H9 (cell line): ENCODE results near the gene ALOX15B. TPM values are rescaled to one million over a fixed set of nuclear protein-coding genes. Genes with fewer than 3 reads are reported as not detected.

Experiments used
- DNase-seq: peaks from one replicate; pipeline ENCODE4 v3.0.0-alpha.2; 2017
- H2AFZ ChIP-seq: one replicate; pipeline ENCODE4 v1.6.1; 2013; ENCODE audit warnings: mild to moderate bottlenecking, low read length, control low read depth, moderate library complexity
- H2AK5ac ChIP-seq: 2 replicates; pipeline ENCODE4 v1.6.1; 2013; ENCODE audit warnings: low read length, control low read depth, mixed read lengths; ENCODE audit not compliant: insufficient read length
- H2BK120ac ChIP-seq: one replicate; pipeline ENCODE4 v1.6.1; 2013; ENCODE audit warnings: low read depth, mild to moderate bottlenecking, low read length, control low read depth, inconsistent platforms; ENCODE audit not compliant: poor library complexity, severe bottlenecking
- H2BK12ac ChIP-seq: 2 replicates; pipeline ENCODE4 v1.6.1; 2013; ENCODE audit warnings: low read length, control low read depth, mixed read lengths, low read depth; ENCODE audit not compliant: insufficient read length
- H2BK15ac ChIP-seq: 2 replicates; pipeline ENCODE4 v1.6.1; 2013; ENCODE audit warnings: low read depth, low read length, control low read depth
- H2BK20ac ChIP-seq: one replicate; pipeline ENCODE4 v1.6.1; 2013; ENCODE audit warnings: low read depth, mild to moderate bottlenecking, low read length, control low read depth, inconsistent platforms; ENCODE audit not compliant: poor library complexity, severe bottlenecking
- H2BK5ac ChIP-seq: 2 replicates; pipeline ENCODE4 v1.6.1; 2013; ENCODE audit warnings: low read length, control low read depth, mixed read lengths; ENCODE audit not compliant: insufficient read length
- H3K14ac ChIP-seq: 2 replicates; pipeline ENCODE4 v1.6.1; 2013; ENCODE audit warnings: low read length, control low read depth; ENCODE audit not compliant: insufficient read depth
- H3K18ac ChIP-seq: 2 replicates; pipeline ENCODE4 v1.6.1; 2013; ENCODE audit warnings: low read depth, mild to moderate bottlenecking, mixed read lengths, low read length, control low read depth; ENCODE audit not compliant: insufficient read length
- H3K23ac ChIP-seq: 2 replicates; pipeline ENCODE4 v1.6.1; 2013; ENCODE audit warnings: low read length, control low read depth, mixed read lengths, low read depth; ENCODE audit not compliant: insufficient read length
- H3K23me2 ChIP-seq: 2 replicates; pipeline ENCODE4 v1.6.1; 2013; ENCODE audit warnings: low read depth, mild to moderate bottlenecking, mixed read lengths, low read length, control low read depth; ENCODE audit not compliant: insufficient read length, poor library complexity, severe bottlenecking
- H3K27ac ChIP-seq: 2 replicates; pipeline ENCODE4 v1.5.1; 2013; ENCODE audit warnings: low read length, control low read depth, mixed read lengths, low read depth; ENCODE audit not compliant: insufficient read length
- H3K27me3 ChIP-seq: 2 replicates; pipeline ENCODE4 v1.6.1; 2013; ENCODE audit warnings: low read length, control low read depth, inconsistent platforms; ENCODE audit not compliant: insufficient read depth
- H3K4ac ChIP-seq: 2 replicates; pipeline ENCODE4 v1.6.1; 2013; ENCODE audit warnings: low read depth, mild to moderate bottlenecking, control low read depth, inconsistent platforms, low read length, moderate library complexity
- H3K4me1 ChIP-seq: 2 replicates; pipeline ENCODE4 v1.6.1; 2013; ENCODE audit warnings: low read length, control low read depth, inconsistent platforms; ENCODE audit not compliant: insufficient read depth
- H3K4me2 ChIP-seq: 2 replicates; pipeline ENCODE4 v1.6.1; 2013; ENCODE audit warnings: low read length, control low read depth, mixed read lengths; ENCODE audit not compliant: insufficient read length, insufficient read depth
- H3K56ac ChIP-seq: 2 replicates; pipeline ENCODE4 v1.6.1; 2013; ENCODE audit warnings: low read depth, mild to moderate bottlenecking, mixed read lengths, low read length, control low read depth; ENCODE audit not compliant: insufficient read length
- H3K79me1 ChIP-seq: 2 replicates; pipeline ENCODE4 v1.6.1; 2013; ENCODE audit warnings: low read depth, mild to moderate bottlenecking, moderate library complexity, low read length, control low read depth, inconsistent platforms; ENCODE audit not compliant: insufficient read depth, poor library complexity, severe bottlenecking
- H3K79me2 ChIP-seq: 2 replicates; pipeline ENCODE4 v1.6.1; 2013; ENCODE audit warnings: low read length, control low read depth, inconsistent platforms; ENCODE audit not compliant: insufficient read depth
- H3K9ac ChIP-seq: 2 replicates; pipeline ENCODE4 v1.6.1; 2013; ENCODE audit warnings: low read length, control low read depth, mixed read lengths; ENCODE audit not compliant: insufficient read length; ENCODE audit errors: extremely low read depth
- H3K9me3 ChIP-seq: one replicate; pipeline ENCODE4 v1.6.1; 2013; ENCODE audit warnings: low read depth, low read length, inconsistent platforms; ENCODE audit not compliant: control insufficient read depth
- H3T11ph ChIP-seq: one replicate; pipeline ENCODE4 v1.6.1; 2013; ENCODE audit warnings: mild to moderate bottlenecking, low read length, control low read depth, inconsistent platforms
- H4K20me1 ChIP-seq: one replicate; pipeline ENCODE4 v1.6.1; 2013; ENCODE audit not compliant: control insufficient read depth, insufficient read length, insufficient read depth
- H4K5ac ChIP-seq: 2 replicates; pipeline ENCODE4 v1.6.1; 2013; ENCODE audit warnings: low read depth, mild to moderate bottlenecking, mixed read lengths, low read length, control low read depth; ENCODE audit not compliant: insufficient read length
- H4K8ac ChIP-seq: replicated peaks from 2 replicates; pipeline ENCODE4 v1.6.1; 2013; ENCODE audit warnings: low read length, control low read depth, mixed read lengths, low read depth; ENCODE audit not compliant: insufficient read length
- H4K91ac ChIP-seq: 2 replicates; pipeline ENCODE4 v1.6.1; 2013; ENCODE audit warnings: low read depth, mild to moderate bottlenecking, moderate library complexity, mixed read lengths, low read length, control low read depth; ENCODE audit not compliant: insufficient read length
- H3K27ac Mint-ChIP-seq, 3 experiments: 2 replicates in 2 of 3; 3 replicates in 1 of 3; pipeline ENCODE4 v1.8.0; 2020 to 2021; ENCODE audit warnings: mixed read lengths in 3 of 3, mild to moderate bottlenecking in 1 of 3, moderate library complexity in 1 of 3
- H3K27me3 Mint-ChIP-seq: 2 replicates; pipeline ENCODE4 v1.8.0; 2021; ENCODE audit warnings: low read depth, mild to moderate bottlenecking, moderate library complexity, mixed read lengths
- H3K36me3 Mint-ChIP-seq, 3 experiments: 2 replicates in 2 of 3; 3 replicates in 1 of 3; pipeline ENCODE4 v1.8.0; 2020 to 2021; ENCODE audit warnings: low read depth in 3 of 3, mixed read lengths in 3 of 3; ENCODE audit not compliant: insufficient read depth in 1 of 3
- H3K4me1 Mint-ChIP-seq, 2 experiments: 2 replicates each; pipeline ENCODE4 v1.8.0; 2020; ENCODE audit warnings: mixed read lengths in 2 of 2
- H3K4me3 Mint-ChIP-seq, 2 experiments: 2 replicates in 1 of 2; 3 replicates in 1 of 2; pipeline ENCODE4 v1.8.0; 2020 to 2021; ENCODE audit warnings: mild to moderate bottlenecking in 2 of 2, mixed read lengths in 2 of 2, moderate library complexity in 1 of 2
- H3K9me3 Mint-ChIP-seq, 2 experiments: 2 replicates in 1 of 2; 3 replicates in 1 of 2; pipeline ENCODE4 v1.8.0; 2020; ENCODE audit warnings: mild to moderate bottlenecking in 2 of 2, mixed read lengths in 2 of 2, moderate library complexity in 1 of 2
- CTCF ChIP-seq: fragments of 200-600 bp; sonication (generic); conservative IDR thresholded peaks from 3 replicates; pipeline ENCODE4 v1.8.0; 2021; ENCODE audit warnings: antibody characterized with exemption, mild to moderate bottlenecking
- WGBS: extraction: QIAGEN DNeasy Blood & Tissue Kit; methylation state at CpG from one replicate; pipeline ENCODE4 v1.1.7; 2013; ENCODE audit warnings: missing lambda C conversion rate, low lambda C conversion rate, mixed read lengths; ENCODE audit not compliant: insufficient read length; ENCODE audit errors: extremely low coverage; 5-methylcytosine and 5-hydroxymethylcytosine counted together
- total RNA-seq: library from RNA; stranded (reverse); gene quantifications from 2 replicates; pipeline ENCODE4 v1.2.1, GENCODE V29; 2021

The ALOX15B gene
- total RNA-seq, 1 experiment from 2014 or later: not detected

- Histone ChIP-seq H3K27ac (no peak overlapping the region), H2BK120ac (no peak overlapping the region), H3K27me3 (peaks cover 28% of the 10 kb centered on the region; the same call in 1 of the 2 replicates), H3K9me3 (no peaks in the 10 kb centered on the region), H2BK20ac (no peak overlapping the region), H2BK15ac (no peak overlapping the region), H3K14ac (no peak overlapping the region), H3K9ac (no peak overlapping the region), H3K4ac (no peak overlapping the region), H3K79me2 (no peaks in the 10 kb centered on the region), H3K79me1 (no peaks in the 10 kb centered on the region), H2BK5ac (no peak overlapping the region), H3K56ac (no peak overlapping the region), H3K4me1 (no peaks in the 10 kb centered on the region), H4K91ac (no peak overlapping the region), H3K23ac (no peak overlapping the region), H4K8ac (no peak overlapping the region), H2AK5ac (no peak overlapping the region), H2BK12ac (no peak overlapping the region), H3K23me2 (peaks cover 10% of the 10 kb centered on the region), H3K18ac (no peak overlapping the region), H3K4me2 (no peak overlapping the region), H2AFZ (no peak overlapping the region), H4K20me1 (no peaks in the 10 kb centered on the region), H3T11ph (no peak overlapping the region), H4K5ac (no peak overlapping the region)
- no peak overlapping the region; a peak in 1 of 7 replicates for H3K27ac Mint-ChIP-seq
- H3K36me3 Mint-ChIP-seq: peaks cover 0 to 2% (median 0%) of the 10 kb centered on the region in 3 experiments; a peak in 2 of 7 replicates
- H3K4me1 Mint-ChIP-seq: peaks cover 30 to 35% of the 10 kb centered on the region in 2 experiments
- H3K27me3 Mint-ChIP-seq: peaks cover 91% of the 10 kb centered on the region
- no peak overlapping the region for H3K4me3 Mint-ChIP-seq
- H3K9me3 Mint-ChIP-seq: peaks cover 0 to 3% of the 10 kb centered on the region in 2 experiments; a peak in 3 of 5 replicates
- TF ChIP-seq CTCF: no peak
- WGBS: no CpG with 5 or more reads among the region's 4 CpGs
- DNase-seq: no peak
Observed at GRCh38 chr17:8067806-8068205, 28.9 kb downstream of the ALOX15B start.
